Chondrocyte (in vitro differentiated cells): ENCODE results near the gene ETV4. TPM values are rescaled to one million over a fixed set of nuclear protein-coding genes. Genes with fewer than 3 reads are reported as not detected.

Experiments
- DNase-seq: peaks from one replicate; pipeline ENCODE4 v3.0.0; 2021; ENCODE audit warnings: mixed read lengths, low spot score
- H3K27ac Mint-ChIP-seq: one replicate; pipeline ENCODE4 v1.8.0; 2021; ENCODE audit warnings: mild to moderate bottlenecking, moderate library complexity, mixed read lengths; ENCODE audit not compliant: unreplicated experiment
- H3K27me3 Mint-ChIP-seq: 2 replicates; pipeline ENCODE4 v1.8.0; 2021; ENCODE audit warnings: low read depth, mixed read lengths
- H3K36me3 Mint-ChIP-seq: 2 replicates; pipeline ENCODE4 v1.8.0; 2021; ENCODE audit warnings: low read depth, mixed read lengths
- H3K4me1 Mint-ChIP-seq: 2 replicates; pipeline ENCODE4 v1.8.0; 2021; ENCODE audit warnings: low read depth, mild to moderate bottlenecking, mixed read lengths
- H3K4me3 Mint-ChIP-seq: one replicate; pipeline ENCODE4 v1.8.0; 2021; ENCODE audit warnings: mild to moderate bottlenecking, moderate library complexity, mixed read lengths; ENCODE audit not compliant: unreplicated experiment
- H3K9me3 Mint-ChIP-seq: 2 replicates; pipeline ENCODE4 v1.8.0; 2021; ENCODE audit warnings: low read depth, mixed read lengths
- total RNA-seq: library from RNA; stranded (reverse); gene quantifications from 3 replicates; pipeline ENCODE4 v1.2.1, GENCODE V29; 2021
- TF ChIP-seq, protein P1 (sequence below): fragments of 200-600 bp; sonication (generic); IDR thresholded peaks from 2 replicates; pipeline ENCODE4 v1.5.0; 2021; ENCODE audit warnings: antibody characterized with exemption, mild to moderate bottlenecking, moderate library complexity

Gene ETV4
- total RNA-seq, 1 donor from 2014 or later, result 1.1 TPM

DNA sequence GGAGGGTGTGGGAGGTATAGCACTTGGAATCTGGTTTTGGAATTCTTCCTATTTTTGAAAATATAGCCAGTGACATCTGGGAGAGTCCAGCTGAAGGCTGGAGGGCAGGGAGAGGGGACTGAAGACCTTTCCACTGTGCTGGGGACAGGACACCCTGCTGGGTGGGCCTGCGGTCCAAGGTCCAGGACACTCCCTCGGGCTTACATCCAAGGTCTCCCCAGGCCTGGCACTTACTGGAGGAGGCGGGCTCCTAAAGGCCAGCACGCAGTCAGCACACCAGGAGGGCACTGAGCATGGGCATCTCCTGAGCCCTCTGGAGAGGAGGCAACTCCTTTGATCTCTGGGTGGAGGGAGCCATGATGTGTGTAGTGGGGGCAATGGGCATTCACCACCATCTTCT, 35.5 kb upstream of the ETV4 start:
- Mint-ChIP-seq H3K4me3 (no peak overlapping the region), H3K27ac (no peak overlapping the region), H3K4me1 (peaks cover 40% of the 10 kb centered on the region), H3K9me3 (no peaks in the 10 kb centered on the region), H3K36me3 (peaks cover 2% of the 10 kb centered on the region), H3K27me3 (peaks cover under 1% of the 10 kb centered on the region)
- no peak for DNase-seq
- TF ChIP-seq, protein P1, sequence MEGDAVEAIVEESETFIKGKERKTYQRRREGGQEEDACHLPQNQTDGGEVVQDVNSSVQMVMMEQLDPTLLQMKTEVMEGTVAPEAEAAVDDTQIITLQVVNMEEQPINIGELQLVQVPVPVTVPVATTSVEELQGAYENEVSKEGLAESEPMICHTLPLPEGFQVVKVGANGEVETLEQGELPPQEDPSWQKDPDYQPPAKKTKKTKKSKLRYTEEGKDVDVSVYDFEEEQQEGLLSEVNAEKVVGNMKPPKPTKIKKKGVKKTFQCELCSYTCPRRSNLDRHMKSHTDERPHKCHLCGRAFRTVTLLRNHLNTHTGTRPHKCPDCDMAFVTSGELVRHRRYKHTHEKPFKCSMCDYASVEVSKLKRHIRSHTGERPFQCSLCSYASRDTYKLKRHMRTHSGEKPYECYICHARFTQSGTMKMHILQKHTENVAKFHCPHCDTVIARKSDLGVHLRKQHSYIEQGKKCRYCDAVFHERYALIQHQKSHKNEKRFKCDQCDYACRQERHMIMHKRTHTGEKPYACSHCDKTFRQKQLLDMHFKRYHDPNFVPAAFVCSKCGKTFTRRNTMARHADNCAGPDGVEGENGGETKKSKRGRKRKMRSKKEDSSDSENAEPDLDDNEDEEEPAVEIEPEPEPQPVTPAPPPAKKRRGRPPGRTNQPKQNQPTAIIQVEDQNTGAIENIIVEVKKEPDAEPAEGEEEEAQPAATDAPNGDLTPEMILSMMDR, result no peak

DNA sequence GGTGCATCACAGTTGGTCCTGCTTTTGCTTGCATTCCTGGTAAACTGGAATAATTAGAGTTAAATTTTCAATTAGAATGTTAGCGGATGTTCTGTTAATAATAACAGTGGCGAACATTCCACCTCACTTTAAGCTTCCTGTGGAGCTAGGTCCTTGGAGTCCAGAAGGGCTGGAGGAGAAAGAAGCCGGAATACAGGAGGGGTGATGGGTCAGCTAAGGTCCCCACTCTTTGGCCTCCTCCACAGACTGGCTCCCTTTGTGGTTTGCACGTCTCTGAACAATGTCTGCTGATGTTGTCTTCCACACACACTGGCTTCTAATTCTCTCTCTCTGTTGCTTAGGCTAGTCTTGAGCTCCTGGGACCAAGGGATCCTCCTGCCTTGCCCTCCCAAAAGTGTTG, 35.0 kb upstream of the ETV4 start:
- Mint-ChIP-seq H3K27me3 (peaks cover 2% of the 10 kb centered on the region), H3K4me3 (no peak overlapping the region), H3K27ac (no peak overlapping the region), H3K36me3 (peaks cover 2% of the 10 kb centered on the region), H3K4me1 (peaks cover 42% of the 10 kb centered on the region), H3K9me3 (no peaks in the 10 kb centered on the region)
- no peak for DNase-seq
- TF ChIP-seq, protein P1, result no peak

DNA sequence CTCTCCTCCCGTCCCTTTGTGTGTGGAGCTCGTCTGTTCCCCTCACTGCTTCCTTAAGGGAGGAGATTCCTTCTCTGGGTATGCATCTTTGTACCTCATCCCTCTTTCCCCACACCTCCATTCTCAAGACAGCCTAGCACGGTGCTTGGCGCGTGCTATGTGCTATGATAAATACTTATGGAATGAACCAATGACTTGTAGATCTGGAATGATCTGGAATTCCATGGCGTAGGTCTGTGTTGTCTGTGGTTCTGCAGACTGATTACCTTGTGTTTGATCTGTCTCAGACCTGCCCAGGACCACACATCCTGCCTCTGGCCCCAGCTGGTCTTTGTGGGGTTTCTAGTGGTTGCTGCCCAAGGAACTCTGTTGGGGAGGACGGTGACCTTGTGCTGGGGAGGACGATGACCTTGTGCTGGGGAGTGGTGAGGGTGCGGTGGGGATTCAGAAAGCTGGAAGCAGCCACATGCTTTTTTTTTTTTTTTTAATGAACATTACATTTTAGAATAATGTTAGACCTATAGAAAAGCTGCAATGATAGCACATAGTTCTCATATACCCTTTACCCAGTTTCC, 33.5 kb upstream of the ETV4 start:
- TF ChIP-seq, protein P1, result no peak
- Mint-ChIP-seq H3K4me1 (peaks cover 42% of the 10 kb centered on the region), H3K4me3 (no peak overlapping the region), H3K9me3 (no peaks in the 10 kb centered on the region), H3K27me3 (peaks cover 4% of the 10 kb centered on the region), H3K36me3 (peaks cover 2% of the 10 kb centered on the region), H3K27ac (peak overlapping the region; percentile 24)
- DNase-seq, result no peak

DNA sequence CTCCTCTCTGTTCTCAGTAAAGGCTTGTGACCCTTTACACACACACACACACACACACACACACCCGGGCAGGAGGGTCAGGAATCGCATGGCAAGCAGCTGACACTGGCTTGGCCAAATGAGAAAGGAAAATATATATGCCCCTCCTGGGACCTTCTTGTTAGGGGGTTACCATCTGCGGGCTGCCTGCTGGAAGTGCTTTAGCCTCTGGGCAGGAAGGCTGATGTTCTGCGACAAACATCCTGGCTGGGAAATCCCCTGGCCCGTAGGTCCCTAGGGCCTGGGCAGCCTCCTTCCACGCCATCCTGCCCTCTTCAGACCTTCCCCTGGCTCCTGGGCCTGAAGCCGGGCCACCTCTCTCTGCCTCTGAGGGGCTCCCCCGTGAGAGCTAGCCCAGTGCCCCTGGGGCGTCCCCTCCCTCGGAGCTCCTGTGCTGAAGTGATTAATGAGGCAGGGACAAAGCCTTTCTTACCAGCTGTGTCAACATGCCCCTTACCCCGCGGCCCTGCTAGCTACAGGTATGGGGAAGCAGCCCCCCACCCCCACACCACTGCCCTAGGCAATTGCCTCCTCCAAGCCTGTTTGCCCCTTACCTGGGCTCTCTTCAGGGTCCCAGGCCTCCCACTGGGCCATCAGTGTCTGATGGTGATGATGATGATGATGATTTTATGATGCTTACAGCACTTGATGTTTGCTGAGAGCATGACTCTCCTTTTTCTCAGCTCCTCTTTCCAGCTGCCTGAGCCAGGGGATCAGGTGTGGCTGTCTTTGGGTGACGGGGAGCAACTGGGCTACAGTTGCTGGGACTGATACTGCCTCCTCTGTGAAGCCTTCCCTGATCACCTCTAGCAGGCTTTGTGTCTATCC, 32.8 kb upstream of the ETV4 start:
- H3K27ac Mint-ChIP-seq, result peak overlapping the region; percentile 34
- peaks cover 42% of the 10 kb centered on the region for H3K4me1 Mint-ChIP-seq
- DNase-seq, result no peak

DNA sequence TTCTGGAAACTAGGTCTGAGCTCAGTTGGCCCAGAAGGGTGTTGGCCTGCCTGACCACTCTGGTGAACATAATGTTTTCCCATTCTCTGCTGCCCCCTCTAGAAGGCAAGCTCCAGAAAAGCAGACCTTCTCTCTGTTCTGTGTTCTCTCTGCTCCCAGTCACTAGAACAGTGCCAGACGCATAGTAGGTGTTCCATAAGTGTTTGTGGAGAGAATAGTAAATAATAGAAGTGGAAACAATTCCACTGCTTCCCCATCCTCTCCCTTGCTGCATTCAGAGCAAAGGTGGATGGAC, 32.2 kb upstream of the ETV4 start:
- H3K36me3 Mint-ChIP-seq, result no peaks in the 10 kb centered on the region
- H3K27ac Mint-ChIP-seq, result peak overlapping the region; percentile 34
- peaks cover 8% of the 10 kb centered on the region for H3K27me3 Mint-ChIP-seq
- no peak for DNase-seq
- H3K9me3 Mint-ChIP-seq, result no peaks in the 10 kb centered on the region
- H3K4me3 Mint-ChIP-seq, result no peak overlapping the region
- TF ChIP-seq, protein P1, result no peak
- peaks cover 42% of the 10 kb centered on the region for H3K4me1 Mint-ChIP-seq

More for the DNA sequence above, 32.8 kb upstream of the ETV4 start:
- TF ChIP-seq, protein P1, result no peak
- Mint-ChIP-seq H3K27me3 (peaks cover 8% of the 10 kb centered on the region), H3K9me3 (no peaks in the 10 kb centered on the region), H3K36me3 (peaks cover 2% of the 10 kb centered on the region), H3K4me3 (no peak overlapping the region)
